Neural progenitor cell (in vitro differentiated cells): ENCODE data around the gene HEATR5A. TPM values are rescaled to one million over a fixed set of nuclear protein-coding genes. Genes with fewer than 3 reads are reported as not detected.

Experiments
- DNase-seq: peaks from one replicate; pipeline ENCODE4 v3.0.0-alpha.2; 2016; ENCODE audit warnings: low spot score
- H2AFZ ChIP-seq: fragments of 200-600 bp; sonication (generic); replicated peaks from 2 replicates; pipeline ENCODE4 v1.6.1; 2016; ENCODE audit warnings: antibody characterized with exemption
- H3F3A ChIP-seq: fragments of 200-600 bp; sonication (generic); 2 replicates; pipeline ENCODE4 v1.6.1; 2016; ENCODE audit warnings: antibody characterized with exemption, low read depth
- H3K27ac ChIP-seq: fragments of 200-600 bp; sonication (generic); 2 replicates; pipeline ENCODE4 v1.5.1; 2016; ENCODE audit warnings: mild to moderate bottlenecking
- H3K27me3 ChIP-seq: fragments of 200-600 bp; sonication (generic); 2 replicates; pipeline ENCODE4 v1.6.1; 2016; ENCODE audit warnings: mild to moderate bottlenecking, moderate library complexity
- H3K36me3 ChIP-seq: fragments of 200-600 bp; sonication (generic); 2 replicates; pipeline ENCODE4 v1.5.1; 2016
- H3K4me1 ChIP-seq: fragments of 200-600 bp; sonication (generic); 2 replicates; pipeline ENCODE4 v1.6.1; 2016; ENCODE audit warnings: mixed run types
- H3K4me2 ChIP-seq: fragments of 200-600 bp; sonication (generic); 2 replicates; pipeline ENCODE4 v1.6.1; 2016
- H3K4me3 ChIP-seq: fragments of 200-600 bp; sonication (generic); 2 replicates; pipeline ENCODE4 v1.5.1; 2016
- H3K79me2 ChIP-seq: fragments of 200-600 bp; sonication (generic); 2 replicates; pipeline ENCODE4 v1.6.1; 2016; ENCODE audit warnings: low read depth
- H3K9ac ChIP-seq: fragments of 200-600 bp; sonication (generic); 2 replicates; pipeline ENCODE4 v1.6.1; 2016
- H3K9me3 ChIP-seq: fragments of 200-600 bp; sonication (generic); 2 replicates; pipeline ENCODE4 v1.5.1; 2016; ENCODE audit warnings: low read depth
- H4K20me1 ChIP-seq: fragments of 200-600 bp; sonication (generic); 2 replicates; pipeline ENCODE4 v1.6.1; 2016; ENCODE audit warnings: low read depth
- H3K27ac Mint-ChIP-seq: 3 replicates; pipeline ENCODE4 v1.8.0; 2021; ENCODE audit warnings: mixed read lengths
- H3K27me3 Mint-ChIP-seq: 2 replicates; pipeline ENCODE4 v1.8.0; 2022; ENCODE audit warnings: low read depth, mild to moderate bottlenecking, inconsistent platforms, moderate library complexity, mixed read lengths; ENCODE audit not compliant: insufficient read depth
- H3K36me3 Mint-ChIP-seq: 3 replicates; pipeline ENCODE4 v1.8.0; 2021; ENCODE audit warnings: mixed read lengths
- H3K4me1 Mint-ChIP-seq: 3 replicates; pipeline ENCODE4 v1.8.0; 2021; ENCODE audit warnings: mixed read lengths
- H3K4me3 Mint-ChIP-seq: 3 replicates; pipeline ENCODE4 v1.8.0; 2021; ENCODE audit warnings: mild to moderate bottlenecking, moderate library complexity, mixed read lengths
- H3K9me3 Mint-ChIP-seq: 3 replicates; pipeline ENCODE4 v1.8.0; 2020; ENCODE audit warnings: mixed read lengths
- CTCF ChIP-seq: fragments of 200-600 bp; sonication (generic); IDR thresholded peaks from 2 replicates; pipeline ENCODE4 v1.5.1; 2017; ENCODE audit warnings: antibody characterized with exemption, mild to moderate bottlenecking
- EZH2 ChIP-seq: fragments of 200-600 bp; sonication (generic); IDR thresholded peaks from 2 replicates; pipeline ENCODE4 v1.6.1; 2017; ENCODE audit warnings: antibody characterized with exemption, mild to moderate bottlenecking, moderate library complexity
- EZH2phosphoT487 ChIP-seq: fragments of 200-600 bp; sonication (generic); IDR thresholded peaks from 2 replicates; pipeline ENCODE4 v1.6.1; 2017; ENCODE audit warnings: antibody characterized with exemption
- total RNA-seq: library from RNA; depleted of rRNA; stranded (reverse); fragments of >200 nt; gene quantifications from 2 replicates; pipeline ENCODE4 v1.2.3, GENCODE V29; 2015; ENCODE audit warnings: low replicate concordance

The HEATR5A gene
- total RNA-seq, 1 donor from 2014 or later: 34.7 TPM

- Mint-ChIP-seq H3K4me1 (peaks cover 3% of the 10 kb centered on the region), H3K4me3 (no peak overlapping the region), H3K36me3 (no peaks in the 10 kb centered on the region), H3K27ac (no peak overlapping the region), H3K27me3 (peaks cover 5% of the 10 kb centered on the region), H3K9me3 (no peaks in the 10 kb centered on the region)
- Histone ChIP-seq H3K27ac (no peak overlapping the region), H3K27me3 (no peaks in the 10 kb centered on the region), H3K4me1 (no peaks in the 10 kb centered on the region), H3F3A (no peaks in the 10 kb centered on the region), H3K4me3 (no peak overlapping the region), H3K9me3 (no peaks in the 10 kb centered on the region), H2AFZ (no peak overlapping the region), H3K9ac (no peak overlapping the region), H3K36me3 (no peaks in the 10 kb centered on the region), H3K4me2 (no peak overlapping the region), H4K20me1 (no peaks in the 10 kb centered on the region), H3K79me2 (no peaks in the 10 kb centered on the region)
- no peak for TF ChIP-seq EZH2phosphoT487
- no peak for TF ChIP-seq CTCF
- DNase-seq: no peak
Observed at GRCh38 chr14:31287294-31287972, 132.9 kb downstream of the HEATR5A start.

DNA sequence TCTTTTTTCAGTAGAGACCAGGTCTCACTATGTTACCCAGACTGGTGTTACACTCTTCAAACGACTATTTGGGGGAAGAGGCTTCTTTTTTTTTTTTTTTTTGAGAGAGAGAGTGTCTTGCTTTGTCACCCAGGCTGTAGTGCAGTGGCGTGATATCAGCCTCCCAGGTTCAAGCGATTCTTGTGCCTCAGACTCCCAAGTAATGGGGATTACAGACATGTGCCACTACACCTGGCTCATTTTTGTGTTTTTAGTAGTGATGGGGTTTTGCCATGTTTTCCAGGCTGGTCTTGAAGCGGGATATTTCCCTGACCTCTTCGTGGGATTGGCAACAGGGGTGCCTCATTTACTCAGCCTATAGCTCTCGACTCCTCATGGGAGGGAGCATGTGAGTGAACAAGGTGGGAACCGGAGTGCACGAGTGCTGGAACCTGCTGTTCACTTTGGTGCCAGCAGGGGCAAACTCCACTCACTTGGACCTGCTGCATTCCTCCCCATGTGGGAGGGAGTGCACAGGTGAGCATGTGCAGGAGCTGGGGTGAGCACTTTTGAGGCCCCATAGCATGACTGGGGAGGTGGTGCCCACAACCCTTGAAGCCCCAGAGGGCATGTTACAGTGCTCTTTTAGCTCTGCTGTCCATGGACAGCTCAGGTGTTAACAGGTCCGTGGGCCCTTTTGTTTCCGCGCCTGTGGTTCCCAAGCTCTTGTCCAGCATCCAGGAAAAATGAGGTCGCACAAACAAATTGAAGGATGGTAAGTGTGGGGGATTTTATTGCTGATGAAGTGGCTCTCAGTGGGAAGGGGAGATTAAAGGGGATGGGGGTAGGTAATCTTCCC lies 133.7 kb downstream of the HEATR5A start:
- H3K27me3 ChIP-seq: no peaks in the 10 kb centered on the region
- H4K20me1 ChIP-seq: no peaks in the 10 kb centered on the region
- H3K36me3 ChIP-seq: no peaks in the 10 kb centered on the region
- H3K27ac ChIP-seq: no peak overlapping the region
- H3K4me1 ChIP-seq: no peaks in the 10 kb centered on the region
- peak; percentile 36 for DNase-seq
- no peaks in the 10 kb centered on the region for H3F3A ChIP-seq
- Mint-ChIP-seq H3K27me3 (peaks cover 6% of the 10 kb centered on the region), H3K4me1 (peaks cover 3% of the 10 kb centered on the region), H3K27ac (no peak overlapping the region), H3K4me3 (no peak overlapping the region), H3K36me3 (no peaks in the 10 kb centered on the region), H3K9me3 (no peaks in the 10 kb centered on the region)
- no peak overlapping the region for H3K4me2 ChIP-seq
- no peaks in the 10 kb centered on the region for H3K9me3 ChIP-seq
- H3K4me3 ChIP-seq: no peak overlapping the region
- TF ChIP-seq CTCF (peak; percentile 52), EZH2phosphoT487 (no peak), EZH2 (no peak)
- H2AFZ ChIP-seq: no peak overlapping the region
- no peak overlapping the region for H3K9ac ChIP-seq
- H3K79me2 ChIP-seq: no peaks in the 10 kb centered on the region

DNA sequence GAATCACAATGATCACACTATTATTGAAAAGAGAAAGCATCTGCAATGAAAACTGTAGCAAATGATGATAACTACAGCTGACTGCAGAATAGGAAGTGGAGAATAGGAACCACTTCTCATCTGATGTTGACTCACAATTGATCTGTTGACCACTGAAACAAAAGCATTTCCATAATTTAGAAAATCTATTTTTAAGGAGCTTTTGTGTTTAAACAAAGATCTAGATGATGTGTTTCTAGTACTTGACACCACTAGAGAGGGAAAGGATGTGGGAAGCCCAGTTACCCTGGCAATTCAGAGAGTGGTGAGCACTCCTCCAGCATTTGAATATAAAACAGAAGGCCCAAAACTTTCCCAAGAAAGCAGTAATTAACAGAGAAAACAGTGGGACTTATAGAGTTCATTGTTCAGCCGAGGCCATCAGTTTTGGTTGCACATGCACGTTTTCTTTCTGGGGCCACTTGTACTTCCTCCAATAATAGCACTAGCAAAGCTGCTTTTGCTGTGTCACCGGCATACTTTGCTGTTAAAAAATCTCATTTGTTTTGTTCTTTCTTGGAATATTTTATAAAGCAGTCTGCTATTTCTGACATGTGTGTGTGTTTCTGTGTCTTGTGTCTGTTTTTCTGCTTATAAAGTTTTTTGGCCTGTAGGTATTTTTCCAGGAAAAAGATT lies 136.6 kb downstream of the HEATR5A start:
- Histone ChIP-seq H3K9me3 (peaks cover 6% of the 10 kb centered on the region), H4K20me1 (no peaks in the 10 kb centered on the region), H3K9ac (no peak overlapping the region), H3K4me1 (no peaks in the 10 kb centered on the region), H3F3A (no peaks in the 10 kb centered on the region), H3K79me2 (no peaks in the 10 kb centered on the region), H2AFZ (no peak overlapping the region), H3K36me3 (no peaks in the 10 kb centered on the region), H3K4me2 (no peak overlapping the region), H3K27me3 (no peaks in the 10 kb centered on the region), H3K27ac (no peak overlapping the region), H3K4me3 (no peak overlapping the region)
- peaks cover 3% of the 10 kb centered on the region for H3K4me1 Mint-ChIP-seq
- H3K9me3 Mint-ChIP-seq: peaks cover 19% of the 10 kb centered on the region
- H3K27me3 Mint-ChIP-seq: peaks cover 6% of the 10 kb centered on the region
- no peaks in the 10 kb centered on the region for H3K36me3 Mint-ChIP-seq
- TF ChIP-seq EZH2 (no peak), EZH2phosphoT487 (no peak), CTCF (no peak)
- H3K27ac Mint-ChIP-seq: no peak overlapping the region
- no peak overlapping the region for H3K4me3 Mint-ChIP-seq
- no peak for DNase-seq
